GM23338 (cell line): ENCODE results near the gene C4A. TPM values are rescaled to one million over a fixed set of nuclear protein-coding genes. Genes with fewer than 3 reads are reported as not detected.
"Not testable (repeated sequence)": the region's sequence is repeated elsewhere in the genome, so short reads cannot be mapped to it uniquely, and the experiment has no call there.

Experiments used
- ATAC-seq: fragments of 200-7000 bp; cut with Tn5 transposase; 3 replicates; pipeline ENCODE4 v1.9.1; 2020
- DNase-seq: peaks from one replicate; pipeline ENCODE4 v3.0.0-alpha.2; 2015; ENCODE audit warnings: low spot score
- H2AFZ ChIP-seq: fragments of 200-600 bp; sonication (generic); 2 replicates; pipeline ENCODE4 v1.8.0; 2016; ENCODE audit warnings: antibody characterized with exemption, mild to moderate bottlenecking, moderate library complexity
- H3F3A ChIP-seq: fragments of 200-600 bp; sonication (generic); replicated peaks from 2 replicates; pipeline ENCODE4 v1.8.0; 2017; ENCODE audit warnings: antibody characterized with exemption, mixed run types, low read depth
- H3K27ac ChIP-seq: fragments of 200-600 bp; sonication (generic); 2 replicates; pipeline ENCODE4 v1.6.1; 2016; ENCODE audit warnings: low read depth
- H3K27me3 ChIP-seq: fragments of 200-600 bp; sonication (generic); 2 replicates; pipeline ENCODE4 v1.8.0; 2016; ENCODE audit warnings: mild to moderate bottlenecking, mixed run types, moderate library complexity; ENCODE audit not compliant: insufficient read depth
- H3K36me3 ChIP-seq: fragments of 200-600 bp; sonication (generic); 2 replicates; pipeline ENCODE4 v1.8.0; 2016; ENCODE audit warnings: mild to moderate bottlenecking; ENCODE audit not compliant: insufficient read depth
- H3K4me1 ChIP-seq: fragments of 200-600 bp; sonication (generic); 2 replicates; pipeline ENCODE4 v1.8.0; 2016; ENCODE audit warnings: mild to moderate bottlenecking, moderate library complexity; ENCODE audit not compliant: insufficient read depth
- H3K4me2 ChIP-seq: fragments of 200-600 bp; sonication (generic); 2 replicates; pipeline ENCODE4 v1.7.1; 2017; ENCODE audit warnings: mixed run types
- H3K4me3 ChIP-seq: fragments of 200-600 bp; sonication (generic); 2 replicates; pipeline ENCODE4 v1.6.1; 2016; ENCODE audit warnings: mixed run types
- H3K79me2 ChIP-seq: fragments of 200-600 bp; sonication (generic); replicated peaks from 2 replicates; pipeline ENCODE4 v1.8.0; 2017; ENCODE audit warnings: mild to moderate bottlenecking; ENCODE audit not compliant: insufficient read depth
- H3K9me2 ChIP-seq: fragments of 200-600 bp; sonication (generic); 2 replicates; pipeline ENCODE4 v1.8.0; 2017; ENCODE audit not compliant: insufficient read depth
- H4K20me1 ChIP-seq: fragments of 200-600 bp; sonication (generic); replicated peaks from 2 replicates; pipeline ENCODE4 v1.8.0; 2017; ENCODE audit warnings: mild to moderate bottlenecking; ENCODE audit not compliant: insufficient read depth
- H3K27ac Mint-ChIP-seq: 2 replicates; pipeline ENCODE4 v1.8.0; 2020; ENCODE audit warnings: inconsistent platforms, mild to moderate bottlenecking, moderate library complexity, mixed read lengths
- H3K27me3 Mint-ChIP-seq: 3 replicates; pipeline ENCODE4 v1.8.0; 2022; ENCODE audit warnings: low read depth, mild to moderate bottlenecking, moderate library complexity, mixed read lengths, inconsistent platforms; ENCODE audit not compliant: insufficient read depth, poor library complexity
- H3K36me3 Mint-ChIP-seq: 3 replicates; pipeline ENCODE4 v1.8.0; 2021; ENCODE audit warnings: low read depth, mild to moderate bottlenecking, inconsistent platforms, moderate library complexity, mixed read lengths
- H3K4me1 Mint-ChIP-seq: 3 replicates; pipeline ENCODE4 v1.8.0; 2020; ENCODE audit warnings: mild to moderate bottlenecking, inconsistent platforms, mixed read lengths
- H3K4me3 Mint-ChIP-seq: 3 replicates; pipeline ENCODE4 v1.8.0; 2021; ENCODE audit warnings: moderate library complexity, mild to moderate bottlenecking, inconsistent platforms, mixed read lengths
- H3K9me3 Mint-ChIP-seq: 3 replicates; pipeline ENCODE4 v1.8.0; 2020; ENCODE audit warnings: moderate library complexity, mild to moderate bottlenecking, inconsistent platforms, mixed read lengths
- CREB1 ChIP-seq: fragments of 250-450 bp; sonication (Bioruptor Pico); IDR thresholded peaks from 2 replicates; pipeline ENCODE4 v1.5.0; 2020; ENCODE audit warnings: low read depth, mild to moderate bottlenecking, moderate library complexity
- ETS1 ChIP-seq: IDR thresholded peaks from 2 replicates; pipeline ENCODE4 v1.6.1; 2016; ENCODE audit warnings: antibody characterized with exemption
- EZH2 ChIP-seq: fragments of 200-600 bp; sonication (generic); IDR thresholded peaks from one replicate; pipeline ENCODE4 v1.8.0; 2017; ENCODE audit warnings: antibody characterized with exemption, mild to moderate bottlenecking, low read depth; ENCODE audit not compliant: unreplicated experiment
- EZH2phosphoT487 ChIP-seq: fragments of 200-600 bp; sonication (generic); IDR thresholded peaks from one replicate; pipeline ENCODE4 v1.8.1; 2018; ENCODE audit warnings: antibody characterized with exemption; ENCODE audit not compliant: unreplicated experiment
- JUNB ChIP-seq: IDR thresholded peaks from one replicate; pipeline ENCODE4 v1.6.1; 2016; ENCODE audit warnings: antibody characterized with exemption; ENCODE audit not compliant: unreplicated experiment
- NANOG ChIP-seq: IDR thresholded peaks from 2 replicates; pipeline ENCODE4 v1.6.1; 2016; ENCODE audit warnings: antibody characterized with exemption, borderline replicate concordance
- STAT1 ChIP-seq: IDR thresholded peaks from one replicate; pipeline ENCODE4 v1.6.1; 2016; ENCODE audit warnings: antibody characterized with exemption; ENCODE audit not compliant: unreplicated experiment
- ZNF114 ChIP-seq: fragments of 250-450 bp; sonication (Bioruptor Pico); IDR thresholded peaks from 2 replicates; pipeline ENCODE4 v1.5.0; 2020; ENCODE audit warnings: mild to moderate bottlenecking, moderate library complexity
- ZNF462 ChIP-seq: fragments of 250-450 bp; sonication (Bioruptor Pico); IDR thresholded peaks from 2 replicates; pipeline ENCODE4 v1.5.0; 2020; ENCODE audit warnings: mild to moderate bottlenecking, moderate library complexity
- long read RNA-seq: library from polyadenylated mRNA; unstranded; transcript quantifications from one replicate; pipeline ENCODE4 v2.0.0, GENCODE V29; 2020; ENCODE audit not compliant: unreplicated experiment
- polyA plus RNA-seq: library from polyadenylated mRNA; unstranded; fragments of >200 nt; fragmentation: Nextera tagmentation; extraction: Ambion mirVana; gene quantifications from 2 replicates; pipeline ENCODE4 v1.2.1, GENCODE V29; 2016
- total RNA-seq: library from RNA; depleted of rRNA; stranded (reverse); fragments of >200 nt; shearing (Covaris generic); gene quantifications from 2 replicates; pipeline ENCODE4 v1.2.3, GENCODE V29; 2014; rRNA removed

Gene C4A
- total RNA-seq (0.97 and 2.4 TPM in 2 replicates), polyA plus RNA-seq (0.48 TPM in 1 of 2 replicates, not detected in the other)
- long read RNA-seq: 0 reads

- not testable (repeated sequence) for H4K20me1 ChIP-seq, H3K27ac Mint-ChIP-seq, H3K4me3 Mint-ChIP-seq, H3K36me3 ChIP-seq, H3K27ac ChIP-seq, H3K9me2 ChIP-seq, H3K4me3 ChIP-seq, H3K4me2 ChIP-seq, H2AFZ ChIP-seq, DNase-seq, H3K4me1 Mint-ChIP-seq, H3K79me2 ChIP-seq, H3K4me1 ChIP-seq, H3K27me3 ChIP-seq, H3K27me3 Mint-ChIP-seq, ATAC-seq, H3F3A ChIP-seq
- H3K9me3 Mint-ChIP-seq: peaks cover 14% of the 10 kb centered on the region
- peaks cover 13% of the 10 kb centered on the region; the same call in 2 of the 3 replicates for H3K36me3 Mint-ChIP-seq
Observed at GRCh38 chr6:31981744-31982143, at the start of gene C4A. Gene C4A (plus strand): TSS chr6:31982057. CDS start chr6:31982108, 51 bp downstream.

GRCh38 chr6:31932137-31932536, 49.7 kb upstream of the C4A start:
- not testable (repeated sequence) for H3K27ac ChIP-seq, ATAC-seq, H3K9me2 ChIP-seq, H3K4me1 Mint-ChIP-seq, H3K4me2 ChIP-seq, H2AFZ ChIP-seq, DNase-seq, H3K4me3 Mint-ChIP-seq, H3K36me3 ChIP-seq, H3K27me3 ChIP-seq, H3K36me3 Mint-ChIP-seq, H3K4me3 ChIP-seq, H3F3A ChIP-seq, H3K27ac Mint-ChIP-seq, H4K20me1 ChIP-seq, H3K4me1 ChIP-seq, H3K79me2 ChIP-seq
- Mint-ChIP-seq H3K27me3 (peaks cover 12% of the 10 kb centered on the region), H3K9me3 (peaks cover 11% of the 10 kb centered on the region; the same call in 2 of the 3 replicates)

- Histone ChIP-seq H3K36me3 (no peaks in the 10 kb centered on the region), H3K9me2 (peaks cover 4% of the 10 kb centered on the region; the same call in 1 of the 2 replicates), H3K27ac (no peak overlapping the region), H3K4me2 (no peak overlapping the region), H3F3A (no peaks in the 10 kb centered on the region), H4K20me1 (no peaks in the 10 kb centered on the region), H2AFZ (no peak overlapping the region), H3K4me3 (no peak overlapping the region), H3K79me2 (no peaks in the 10 kb centered on the region), H3K27me3 (no peaks in the 10 kb centered on the region), H3K4me1 (no peaks in the 10 kb centered on the region)
- Mint-ChIP-seq H3K27me3 (peaks cover 10% of the 10 kb centered on the region), H3K9me3 (peaks cover 11% of the 10 kb centered on the region; the same call in 2 of the 3 replicates), H3K36me3 (no peaks in the 10 kb centered on the region), H3K4me3 (no peak overlapping the region), H3K27ac (no peak overlapping the region), H3K4me1 (no peaks in the 10 kb centered on the region)
- DNase-seq (no peak), ATAC-seq (no peak)
- no peak for TF ChIP-seq JUNB
- TF ChIP-seq ETS1: no peak
- TF ChIP-seq ZNF114 (CRISPR knock-in tag): no peak
- no peak for TF ChIP-seq EZH2
- TF ChIP-seq STAT1: no peak
- TF ChIP-seq ZNF462 (CRISPR knock-in tag): no peak
- no peak for TF ChIP-seq EZH2phosphoT487
- TF ChIP-seq NANOG: no peak
- no peak for TF ChIP-seq CREB1 (CRISPR knock-in tag)
Observed at GRCh38 chr6:31933537-31933936, 48.3 kb upstream of the C4A start.
